MCF 10A (cell line): Measurements from ENCODE around the gene FCRL1. TPM values are rescaled to one million over a fixed set of nuclear protein-coding genes. Genes with fewer than 3 reads are reported as not detected.

Experiments used
- BruUV-seq: library from RNA; stranded (reverse); fragments of 400-500 nt; replicated peaks from 2 replicates; lab custom pipeline; 2021; lab: Mats Ljungman, UMichigan
- CTCF ChIA-PET: fragments of 300-600 bp; sonication (Branson Sonifier 250); formaldehyde crosslinking; extraction: SDS; loops from one replicate; lab custom pipeline; 2021; ENCODE audit warnings: antibody characterized with exemption, inconsistent platforms; lab: Yijun Ruan, JAX
- POLR2A ChIA-PET: fragments of 300-600, 350-650 bp; sonication (Branson Sonifier 250); formaldehyde crosslinking; extraction: SDS; loops from one replicate; lab custom pipeline; 2020; ENCODE audit warnings: antibody characterized with exemption, inconsistent platforms; lab: Yijun Ruan, JAX
- DNase-seq: peaks from one replicate; pipeline ENCODE4 v3.0.0-alpha.2; 2018; ENCODE audit not compliant: unreplicated experiment
- H3K27ac Mint-ChIP-seq: one replicate; pipeline ENCODE4 v1.8.0; 2022; ENCODE audit warnings: mild to moderate bottlenecking, low read depth, mixed read lengths; ENCODE audit not compliant: unreplicated experiment
- H3K27me3 Mint-ChIP-seq: one replicate; pipeline ENCODE4 v1.8.0; 2022; ENCODE audit warnings: mixed read lengths; ENCODE audit not compliant: insufficient read depth, unreplicated experiment
- H3K36me3 Mint-ChIP-seq: one replicate; pipeline ENCODE4 v1.8.0; 2022; ENCODE audit warnings: mild to moderate bottlenecking, moderate library complexity, mixed read lengths; ENCODE audit not compliant: insufficient read depth, unreplicated experiment
- H3K4me1 Mint-ChIP-seq: one replicate; pipeline ENCODE4 v1.8.0; 2022; ENCODE audit warnings: mixed read lengths; ENCODE audit not compliant: insufficient read depth, unreplicated experiment
- H3K4me3 Mint-ChIP-seq: one replicate; pipeline ENCODE4 v1.8.0; 2022; ENCODE audit warnings: mild to moderate bottlenecking, moderate library complexity, mixed read lengths; ENCODE audit not compliant: unreplicated experiment
- H3K9me3 Mint-ChIP-seq: one replicate; pipeline ENCODE4 v1.8.0; 2022; ENCODE audit warnings: mixed read lengths; ENCODE audit not compliant: unreplicated experiment
- CTCF ChIP-seq: fragments of 200-600 bp; IDR thresholded peaks from one replicate; pipeline ENCODE4 v1.8.0; 2022; ENCODE audit warnings: antibody characterized with exemption, mild to moderate bottlenecking; ENCODE audit not compliant: unreplicated experiment
- intact Hi-C: fragments of 100-400 bp; cut with micrococcal nuclease; formaldehyde crosslinking; loops from 2 replicates; pipeline ENCODE4 v1.14.1; 2022
- total RNA-seq: library from RNA; stranded (reverse); gene quantifications from 2 replicates; pipeline ENCODE4 v1.2.3, GENCODE V29; 2022

FCRL1 gene
- total RNA-seq, 1 experiment from 2014 or later: not detected

GRCh38 chr1:157773493-157774350 is 46.2 kb downstream of the FCRL1 start:
- ChIA-PET POLR2A (no interaction called here), CTCF (interaction anchor here (0.6 kb wide), 1 partner anchor 707 kb away, joined by 4 read pairs; no protein-coding TSS in a partner anchor)
- DNase-seq: peak; percentile 34
- H3K4me1 Mint-ChIP-seq: no peaks in the 10 kb centered on the region
- TF ChIP-seq CTCF: no peak
- H3K4me3 Mint-ChIP-seq: no peak overlapping the region
- H3K9me3 Mint-ChIP-seq: no peaks in the 10 kb centered on the region
- peaks cover 40% of the 10 kb centered on the region for H3K27me3 Mint-ChIP-seq
- H3K36me3 Mint-ChIP-seq: no peaks in the 10 kb centered on the region
- no TSS peak for BruUV-seq
- no peak overlapping the region for H3K27ac Mint-ChIP-seq
- intact Hi-C loops: no loop called here

- BruUV-seq: no TSS peak
- CTCF ChIA-PET: interaction anchor here (0.9 to 1.3 kb wide), 2 partner anchors 14 to 192 kb away, joined by 3 read pairs; no protein-coding TSS in a partner anchor
Measured at GRCh38 chr1:157771661-157772425, 48.1 kb downstream of the FCRL1 start.

GRCh38 chr1:157770442-157771043 is 49.4 kb downstream of the FCRL1 start:
- Mint-ChIP-seq H3K4me1 (no peaks in the 10 kb centered on the region), H3K27ac (no peak overlapping the region), H3K36me3 (no peaks in the 10 kb centered on the region), H3K9me3 (no peaks in the 10 kb centered on the region), H3K27me3 (peaks cover 41% of the 10 kb centered on the region), H3K4me3 (no peak overlapping the region)
- CTCF ChIA-PET: interaction anchor here (0.6 to 1.3 kb wide), 4 partner anchors 15 to 796 kb away, joined by 3 read pairs; no protein-coding TSS in a partner anchor
- no TSS peak for BruUV-seq
- DNase-seq: peak; percentile 26
- no peak for TF ChIP-seq CTCF
- intact Hi-C loops: no loop called here
- POLR2A ChIA-PET: no interaction called here

More at GRCh38 chr1:157771661-157772425, 48.1 kb downstream of the FCRL1 start:
- Mint-ChIP-seq H3K4me1 (no peaks in the 10 kb centered on the region), H3K27ac (no peak overlapping the region), H3K36me3 (no peaks in the 10 kb centered on the region), H3K27me3 (peaks cover 45% of the 10 kb centered on the region), H3K4me3 (no peak overlapping the region), H3K9me3 (no peaks in the 10 kb centered on the region)
- no peak for DNase-seq
- intact Hi-C loops: no loop called here
- POLR2A ChIA-PET: no interaction called here
- TF ChIP-seq CTCF: no peak
